ENCODE results near the gene SPATA19. TPM values are rescaled to one million over a fixed set of nuclear protein-coding genes. Genes with fewer than 3 reads are reported as not detected.

The SPATA19 gene, protein sequence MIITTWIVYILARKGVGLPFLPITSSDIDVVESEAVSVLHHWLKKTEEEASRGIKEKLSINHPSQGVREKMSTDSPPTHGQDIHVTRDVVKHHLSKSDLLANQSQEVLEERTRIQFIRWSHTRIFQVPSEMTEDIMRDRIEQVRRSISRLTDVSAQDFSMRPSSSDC
- total RNA-seq (2021; fragmentation: NEBNext Ultra II Directional; extraction: Animal tissue kit (Norgen Biotek cat#: 25700)) = not detected
- long read RNA-seq = 0 reads

DNA sequence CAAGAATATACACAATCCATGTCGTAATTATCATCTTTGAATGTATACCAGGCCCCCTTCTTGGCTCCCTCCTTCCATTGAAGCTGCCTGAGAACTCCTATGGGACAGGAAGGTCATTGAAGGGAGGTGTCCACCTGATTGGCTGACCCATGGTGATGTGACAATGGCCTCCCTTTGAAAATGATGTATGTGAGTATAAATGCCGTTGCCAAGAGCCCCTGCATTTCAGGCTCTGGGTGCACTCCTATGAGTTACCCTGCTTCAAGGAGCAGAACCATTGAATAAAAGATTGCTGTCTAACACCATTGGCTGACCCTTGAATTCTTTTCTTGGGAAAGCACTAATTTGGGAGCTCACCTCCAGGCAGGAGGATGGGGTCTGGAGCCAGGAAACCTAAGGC, at the start of gene SPATA19:
Gene SPATA19, minus strand, starts transcription at position 101 of the 400 bp plus-strand sequence. Its CDS starts 67 bp downstream, at position 34.
- DNase-seq = no peak
- Mint-ChIP-seq H3K4me3 (no peak within 1 kb of the TSS), H3K4me1 (ENCODE audit: low read depth) (no peaks in the 10 kb centered on the region), H3K27me3 (ENCODE audit: insufficient read depth) (peaks cover 2% of the 10 kb centered on the region; the same call in 1 of the 2 replicates), H3K36me3 (ENCODE audit: low read depth) (peaks cover 5% of the 10 kb centered on the region; the same call in 1 of the 2 replicates), H3K27ac (no peak within 1 kb of the TSS), H3K9me3 (peaks cover 55% of the 10 kb centered on the region)
- TF ChIP-seq, protein P1, sequence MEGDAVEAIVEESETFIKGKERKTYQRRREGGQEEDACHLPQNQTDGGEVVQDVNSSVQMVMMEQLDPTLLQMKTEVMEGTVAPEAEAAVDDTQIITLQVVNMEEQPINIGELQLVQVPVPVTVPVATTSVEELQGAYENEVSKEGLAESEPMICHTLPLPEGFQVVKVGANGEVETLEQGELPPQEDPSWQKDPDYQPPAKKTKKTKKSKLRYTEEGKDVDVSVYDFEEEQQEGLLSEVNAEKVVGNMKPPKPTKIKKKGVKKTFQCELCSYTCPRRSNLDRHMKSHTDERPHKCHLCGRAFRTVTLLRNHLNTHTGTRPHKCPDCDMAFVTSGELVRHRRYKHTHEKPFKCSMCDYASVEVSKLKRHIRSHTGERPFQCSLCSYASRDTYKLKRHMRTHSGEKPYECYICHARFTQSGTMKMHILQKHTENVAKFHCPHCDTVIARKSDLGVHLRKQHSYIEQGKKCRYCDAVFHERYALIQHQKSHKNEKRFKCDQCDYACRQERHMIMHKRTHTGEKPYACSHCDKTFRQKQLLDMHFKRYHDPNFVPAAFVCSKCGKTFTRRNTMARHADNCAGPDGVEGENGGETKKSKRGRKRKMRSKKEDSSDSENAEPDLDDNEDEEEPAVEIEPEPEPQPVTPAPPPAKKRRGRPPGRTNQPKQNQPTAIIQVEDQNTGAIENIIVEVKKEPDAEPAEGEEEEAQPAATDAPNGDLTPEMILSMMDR (IDR thresholded peaks at IDR 0.05) = no peak

DNA sequence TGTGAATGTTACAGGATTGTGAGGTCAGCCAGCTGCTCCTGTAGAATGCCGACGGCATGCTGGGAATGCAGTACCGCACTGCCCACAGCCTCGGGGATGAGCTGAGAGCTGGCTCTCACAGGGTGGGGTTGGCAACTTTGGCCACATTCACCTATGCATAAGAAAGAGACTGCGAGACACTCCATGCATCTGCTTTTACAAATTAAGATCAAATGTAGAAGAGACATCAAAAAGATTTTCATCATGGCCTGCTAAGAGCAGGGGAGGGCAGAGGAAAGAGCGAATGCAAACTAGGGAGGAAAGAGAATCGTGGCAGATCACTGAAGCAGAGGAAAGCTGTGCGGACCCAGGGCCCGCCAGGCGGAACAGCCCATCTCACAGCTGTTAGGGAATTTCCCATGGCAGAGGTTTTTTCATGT, 49.8 kb upstream of the SPATA19 start:
- TF ChIP-seq, protein P1 (IDR thresholded peaks at IDR 0.05) = no peak
- no peaks in the 10 kb centered on the region for H3K4me1 Mint-ChIP-seq (ENCODE audit: low read depth)
- H3K27ac Mint-ChIP-seq = no peak overlapping the region
- DNase-seq = no peak
- H3K4me3 Mint-ChIP-seq = no peak overlapping the region
- peaks cover 50% of the 10 kb centered on the region for H3K9me3 Mint-ChIP-seq
- H3K27me3 Mint-ChIP-seq (ENCODE audit: insufficient read depth) = peaks cover 4% of the 10 kb centered on the region
- H3K36me3 Mint-ChIP-seq (ENCODE audit: low read depth) = no peaks in the 10 kb centered on the region

- peaks cover 52% of the 10 kb centered on the region for H3K9me3 Mint-ChIP-seq
- no peak for DNase-seq
- H3K27ac Mint-ChIP-seq = no peak overlapping the region
- H3K27me3 Mint-ChIP-seq (ENCODE audit: insufficient read depth) = peaks cover 4% of the 10 kb centered on the region
- H3K36me3 Mint-ChIP-seq (ENCODE audit: low read depth) = no peaks in the 10 kb centered on the region
- TF ChIP-seq, protein P1 (IDR thresholded peaks at IDR 0.05) = no peak
- no peaks in the 10 kb centered on the region for H3K4me1 Mint-ChIP-seq (ENCODE audit: low read depth)
- no peak overlapping the region for H3K4me3 Mint-ChIP-seq
Measured at GRCh38 chr11:133893381-133893780, 48.1 kb upstream of the SPATA19 start.

- Mint-ChIP-seq H3K4me1 (ENCODE audit: low read depth) (no peaks in the 10 kb centered on the region), H3K27me3 (ENCODE audit: insufficient read depth) (peaks cover 4% of the 10 kb centered on the region), H3K36me3 (ENCODE audit: low read depth) (no peaks in the 10 kb centered on the region), H3K4me3 (no peak overlapping the region), H3K27ac (no peak overlapping the region), H3K9me3 (peaks cover 57% of the 10 kb centered on the region)
- TF ChIP-seq, protein P1 (IDR thresholded peaks at IDR 0.05) = no peak
- DNase-seq = no peak
Measured at GRCh38 chr11:133892584-133893380, 47.5 kb upstream of the SPATA19 start.

DNA sequence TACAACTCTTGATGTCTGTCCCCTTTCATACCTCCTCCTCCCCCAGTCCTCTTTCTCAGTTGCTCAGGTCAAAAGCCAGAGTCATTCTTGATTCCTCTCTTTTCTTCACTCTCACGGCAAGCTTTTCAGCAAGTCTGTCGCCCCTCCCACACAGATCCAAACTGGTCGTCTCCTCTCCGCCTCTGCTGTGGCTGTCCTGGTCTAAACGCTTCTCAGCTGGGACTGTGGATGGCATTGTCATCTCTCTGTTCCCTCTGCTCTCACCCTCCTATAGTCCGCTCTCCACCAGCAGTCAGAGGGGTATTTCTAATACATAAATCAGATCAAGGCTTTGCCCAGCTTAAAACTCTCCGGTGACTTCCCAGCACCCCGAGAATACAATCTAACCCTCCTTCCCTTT, 46.8 kb upstream of the SPATA19 start:
- no peak overlapping the region for H3K27ac Mint-ChIP-seq
- H3K9me3 Mint-ChIP-seq = peaks cover 58% of the 10 kb centered on the region
- no peaks in the 10 kb centered on the region for H3K36me3 Mint-ChIP-seq (ENCODE audit: low read depth)
- H3K4me3 Mint-ChIP-seq = no peak overlapping the region
- TF ChIP-seq, protein P1 (IDR thresholded peaks at IDR 0.05) = no peak
- DNase-seq = no peak
- H3K27me3 Mint-ChIP-seq (ENCODE audit: insufficient read depth) = peaks cover 4% of the 10 kb centered on the region
- H3K4me1 Mint-ChIP-seq (ENCODE audit: low read depth) = no peaks in the 10 kb centered on the region
